Activated CD4-positive, alpha-beta T cell treated with anti-CD3 and anti-CD28 coated beads, Interleukin-10, Interleukin-2, amounts not matched to agents 100 ng/mL and 50 ng/mL, durations not matched to agents 16 hours and 8 hours (primary cell): ENCODE measurements around the gene PAPPA2.
A peak's percentile ranks its signal among the peaks of the same experiment; 100 is the strongest.
"Not testable (repeated sequence)": the region's sequence is repeated elsewhere in the genome, so short reads cannot be mapped to it uniquely, and the experiment has no call there.

ENCODE experiments used
- DNase-seq: peaks from one replicate; pipeline ENCODE4 v3.0.0-alpha.2; 2020

PAPPA2 gene

DNA sequence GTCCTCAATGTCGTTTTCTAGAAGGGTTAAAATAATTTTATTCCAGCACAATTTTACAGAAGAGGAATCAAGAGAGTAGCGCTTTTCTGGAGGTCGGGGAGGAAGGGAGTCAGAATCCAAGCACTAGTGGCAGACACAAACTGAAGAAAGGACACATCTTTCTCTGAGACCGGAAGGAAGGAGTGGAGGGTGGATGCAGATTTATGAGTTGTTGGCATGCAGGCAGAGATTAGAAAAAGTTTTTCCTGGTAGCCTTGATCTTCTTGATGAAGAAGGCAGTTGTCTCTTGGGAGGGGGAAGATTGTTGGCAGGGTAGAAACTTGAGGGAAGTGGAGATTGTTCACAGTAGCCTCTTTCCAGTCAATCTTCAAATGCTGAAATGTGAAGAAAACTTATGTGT is 149.8 kb downstream of the PAPPA2 start:
- DNase-seq = no peak

DNA sequence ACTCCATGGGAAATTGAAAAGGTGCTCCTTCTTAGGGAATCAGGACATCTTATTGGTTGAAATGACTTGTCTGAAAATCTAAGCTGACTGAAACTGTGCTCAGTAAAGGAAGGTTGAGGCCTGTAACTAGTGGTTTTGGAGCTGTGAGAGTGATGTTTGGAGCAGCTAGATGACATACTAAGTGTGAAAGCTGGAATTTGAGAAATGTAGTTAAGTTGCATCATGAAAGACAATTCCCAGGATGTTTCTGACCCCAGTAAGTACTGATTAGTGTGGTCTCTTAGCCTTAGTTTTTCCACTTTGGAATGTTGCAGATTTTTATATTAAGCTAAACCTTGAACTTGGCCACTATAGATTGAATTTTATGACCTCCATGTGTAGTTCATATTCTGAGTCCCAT is 154.9 kb downstream of the PAPPA2 start:
- DNase-seq = no peak

DNA sequence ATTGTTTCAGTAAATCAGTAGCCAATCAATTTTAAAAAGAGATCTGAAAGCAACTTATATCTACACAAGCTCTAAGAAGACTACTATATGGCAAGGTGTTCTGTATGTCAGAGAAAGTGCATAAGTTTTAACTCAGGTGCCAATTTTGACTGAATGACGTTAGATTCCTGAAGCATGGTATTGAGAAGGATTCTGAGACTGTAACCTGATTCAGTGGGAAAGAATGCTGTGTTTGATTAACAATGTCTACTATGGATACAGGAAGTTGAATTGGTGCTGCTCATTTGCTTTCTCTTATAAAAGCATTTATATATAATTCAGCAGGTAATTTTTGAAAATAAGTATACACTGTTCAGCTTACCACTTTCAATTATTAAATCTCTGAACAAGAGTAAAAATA is 156.3 kb downstream of the PAPPA2 start:
- no peak for DNase-seq

DNA sequence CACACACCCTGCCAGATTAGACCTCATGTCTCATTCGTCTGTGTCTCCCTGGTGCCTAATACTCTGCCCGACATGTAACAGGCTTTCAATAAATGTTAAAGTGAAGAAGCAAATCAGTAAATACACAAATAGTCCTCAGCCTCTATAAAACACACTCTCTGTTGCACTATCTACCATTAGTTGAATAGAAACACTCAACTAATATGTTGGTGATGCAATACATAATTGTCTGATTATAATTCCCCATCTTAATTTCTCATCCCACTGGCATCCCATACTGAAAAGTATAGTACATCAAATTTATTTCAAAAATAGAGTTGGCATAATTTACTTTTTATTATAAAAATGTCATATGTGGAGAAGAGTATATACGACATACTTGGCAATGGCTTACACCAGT is 162.4 kb downstream of the PAPPA2 start:
- DNase-seq = no peak

DNA sequence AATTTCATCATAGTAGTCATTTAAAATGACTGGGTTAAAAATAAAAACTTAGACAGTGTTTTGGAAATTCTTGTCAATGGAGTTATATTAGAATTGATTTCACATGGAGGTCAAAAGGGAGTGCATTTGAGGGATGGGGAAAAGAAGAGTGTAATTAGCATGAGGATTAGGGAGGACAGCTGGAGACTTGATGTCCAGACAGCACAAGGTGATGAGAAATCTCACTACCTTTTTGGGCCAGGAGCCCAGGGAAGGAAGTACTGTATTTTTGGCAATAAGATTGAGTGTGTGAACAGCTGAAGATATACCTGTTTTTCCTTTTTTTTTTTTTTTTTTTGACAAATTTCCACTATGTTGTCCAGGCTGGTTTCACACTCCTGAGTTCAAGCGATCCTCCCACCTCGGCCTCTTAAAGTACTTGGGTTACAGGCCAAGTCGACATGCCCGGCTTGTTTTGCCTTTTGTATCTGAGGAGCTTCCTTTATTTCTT is 163.6 kb downstream of the PAPPA2 start:
- DNase-seq = no peak

DNA sequence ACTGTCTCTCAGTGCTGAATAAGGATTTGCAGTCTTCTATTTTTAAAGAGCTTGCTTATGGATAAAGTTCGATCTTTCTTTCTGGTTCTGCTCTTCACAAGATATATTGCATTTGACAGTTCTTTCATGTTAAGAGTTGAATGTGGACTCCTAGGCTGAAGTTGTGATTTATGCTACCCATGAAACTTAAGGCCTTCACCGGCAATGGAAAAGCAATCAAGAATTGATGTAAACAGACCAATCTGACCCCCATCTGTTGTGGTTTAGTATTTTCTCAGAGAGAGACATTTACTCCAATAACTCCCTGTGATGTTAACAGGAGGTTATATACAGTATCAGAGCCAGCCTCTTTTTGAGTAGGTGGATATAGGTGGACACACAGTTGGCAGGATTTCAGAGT is 165.8 kb downstream of the PAPPA2 start:
- DNase-seq = no peak

DNA sequence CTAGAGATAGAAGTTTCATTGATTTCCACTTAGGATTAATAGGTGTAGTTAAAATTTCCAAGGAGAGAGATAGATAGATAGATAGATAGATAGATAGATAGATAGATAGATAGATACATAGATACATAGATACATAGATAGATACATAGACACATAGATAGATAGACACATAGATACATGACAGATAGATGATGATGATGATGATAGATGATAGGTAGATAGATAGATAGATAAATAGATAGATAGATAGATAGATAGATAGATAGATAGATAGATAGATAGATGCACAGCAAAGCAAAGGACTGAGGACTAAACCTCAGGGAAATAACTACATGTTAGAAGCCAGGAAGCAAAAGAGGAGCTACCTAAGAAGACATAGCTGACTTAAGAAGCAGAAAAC is 171.8 kb downstream of the PAPPA2 start:
- not testable (repeated sequence) for DNase-seq

DNA sequence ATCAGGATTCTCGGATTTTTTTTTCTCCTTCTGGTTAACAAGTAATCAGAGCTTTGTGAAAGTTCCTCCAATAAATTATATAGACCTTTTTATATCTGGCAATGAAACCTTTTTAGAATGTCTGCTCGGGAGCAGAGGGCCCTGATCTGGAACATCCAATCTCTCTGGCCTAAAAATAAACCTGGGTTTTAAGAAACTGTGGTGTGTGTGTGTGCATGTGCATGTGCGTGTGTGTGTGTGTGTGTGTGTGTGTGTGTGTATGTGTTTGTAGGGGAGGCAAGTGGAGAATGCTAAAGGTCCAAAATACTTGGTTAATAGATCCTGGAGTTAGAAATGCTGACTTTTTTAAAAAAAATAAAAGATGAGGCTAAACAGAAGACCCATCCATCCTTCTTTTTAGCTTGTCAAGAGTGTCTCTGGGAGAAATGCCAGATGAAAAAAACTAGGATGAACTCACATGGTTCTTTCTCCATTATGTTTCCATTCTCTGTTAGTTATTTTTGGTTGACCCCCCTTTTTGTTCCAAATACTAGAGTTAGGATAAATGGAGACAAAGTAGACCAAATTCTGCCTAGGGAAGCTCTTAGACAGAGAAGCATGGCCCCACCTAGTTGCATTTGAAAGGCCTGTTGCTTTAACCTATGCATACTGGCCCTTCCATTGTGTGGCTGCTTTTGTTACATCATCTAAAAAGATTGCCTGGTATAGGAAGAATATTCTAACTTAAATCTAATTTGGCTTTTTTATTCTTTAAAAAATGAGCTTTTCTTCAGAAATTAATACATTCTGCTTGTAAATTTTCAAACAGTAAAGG is 175.9 kb downstream of the PAPPA2 start:
- DNase-seq = no peak

DNA sequence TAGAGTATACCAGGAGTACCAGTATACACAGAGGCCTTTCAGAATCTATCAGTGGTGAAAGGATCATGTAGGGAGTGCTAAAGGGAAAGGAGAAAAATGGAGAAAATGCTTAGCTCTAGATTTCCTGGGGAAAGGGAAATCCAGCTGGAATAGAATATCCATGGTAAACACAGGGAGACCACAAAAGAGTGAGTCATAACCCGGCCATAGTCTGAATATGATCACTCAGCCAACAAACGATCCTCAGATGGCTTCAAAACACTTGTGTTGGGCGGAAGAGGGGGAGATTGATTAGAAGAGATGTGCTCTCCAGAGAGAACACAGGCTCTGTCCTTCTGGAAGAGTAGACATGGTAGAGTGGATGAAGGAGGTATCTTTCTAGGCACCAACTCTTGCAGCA is 180.6 kb downstream of the PAPPA2 start:
- DNase-seq = no peak

DNA sequence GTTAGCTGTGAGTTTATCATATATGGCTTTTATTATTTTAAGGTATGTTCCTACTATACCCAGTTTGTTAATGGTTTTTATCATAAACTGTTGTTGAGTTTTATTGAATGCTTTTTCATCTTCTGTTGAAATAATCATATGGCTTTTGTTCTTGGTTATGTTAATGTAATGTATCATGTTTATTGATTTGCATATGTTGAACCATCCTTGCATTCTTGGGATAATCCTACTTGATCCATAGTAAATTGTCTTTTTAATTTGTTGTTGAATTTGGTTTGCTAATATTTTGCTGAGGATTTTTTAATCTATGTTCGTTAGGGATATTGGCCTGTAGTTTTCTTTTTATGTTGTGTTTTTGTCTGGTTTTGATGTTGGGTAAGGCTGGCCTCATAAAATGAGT is 185.6 kb downstream of the PAPPA2 start:
- DNase-seq = no peak

DNA sequence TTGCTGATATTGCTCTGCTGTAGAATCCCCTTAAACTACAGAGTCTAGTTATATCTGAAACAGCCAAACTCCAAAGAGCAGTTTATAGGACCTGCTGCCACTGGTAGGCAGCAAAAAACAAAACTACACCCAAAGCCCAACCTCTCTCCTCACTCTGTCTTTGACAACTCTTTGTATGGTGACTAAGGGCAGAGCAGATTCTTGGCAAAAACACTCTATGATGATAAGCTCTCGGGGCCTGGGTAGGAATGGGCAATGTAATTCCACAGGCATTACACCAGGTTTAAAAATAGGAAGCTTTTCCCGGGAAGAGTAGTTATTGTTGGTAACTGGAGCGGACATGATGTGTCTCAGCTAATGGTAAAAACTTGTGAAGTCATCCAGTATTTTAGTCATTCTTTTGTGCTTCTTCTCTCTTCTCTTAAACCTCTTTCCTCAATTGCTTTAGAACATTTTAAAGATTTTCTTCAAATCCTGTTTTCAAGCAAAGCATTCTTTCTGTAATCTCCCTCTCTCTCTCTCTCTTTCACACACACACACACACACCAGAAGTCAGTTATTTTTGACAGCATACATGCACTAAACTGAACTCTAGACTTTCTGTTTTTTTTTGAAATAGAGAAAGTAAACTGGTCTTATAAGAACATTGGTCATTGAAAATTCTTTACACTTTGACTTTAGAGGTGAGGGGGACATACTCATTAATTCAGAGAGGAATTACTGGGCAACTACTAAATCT is 193.5 kb downstream of the PAPPA2 start:
- DNase-seq = no peak

DNA sequence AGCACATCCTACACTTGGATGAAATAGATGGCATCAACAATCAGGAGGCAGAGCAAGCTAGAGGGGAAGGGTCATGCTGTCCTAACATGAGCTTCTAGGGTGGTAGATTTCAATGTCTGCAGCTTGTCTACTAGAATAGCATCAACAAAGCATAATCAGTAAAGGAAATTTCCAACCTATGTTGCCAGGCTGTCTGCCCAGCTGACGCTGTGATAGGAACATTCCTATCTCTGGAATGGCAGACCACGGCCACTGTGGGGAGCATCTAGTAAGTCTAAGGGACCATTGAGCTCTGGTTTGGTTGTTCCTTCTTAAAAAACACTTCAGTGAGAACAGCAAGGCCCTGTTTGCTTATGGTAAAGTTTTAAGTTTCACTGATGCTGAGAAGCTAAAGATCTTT is 206.8 kb downstream of the PAPPA2 start:
- no peak for DNase-seq

DNA sequence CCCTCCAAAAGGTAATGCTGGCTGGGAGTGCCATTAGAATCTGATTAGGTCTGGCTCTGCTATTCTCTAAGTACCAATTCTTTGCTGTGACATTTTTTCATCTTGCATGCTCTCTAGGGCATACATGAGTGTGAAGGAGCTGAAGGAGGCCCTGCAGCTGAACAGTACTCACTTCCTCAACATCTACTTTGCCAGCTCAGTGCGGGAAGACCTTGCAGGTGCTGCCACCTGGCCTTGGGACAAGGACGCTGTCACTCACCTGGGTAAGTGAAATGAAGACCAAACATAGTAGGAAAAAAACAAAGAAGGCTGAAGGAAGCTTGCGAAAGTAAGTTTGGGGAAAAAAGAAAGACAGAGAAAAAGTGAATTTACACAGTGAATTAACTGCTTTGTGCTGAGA is 207.9 kb downstream of the PAPPA2 start:
- DNase-seq = no peak

DNA sequence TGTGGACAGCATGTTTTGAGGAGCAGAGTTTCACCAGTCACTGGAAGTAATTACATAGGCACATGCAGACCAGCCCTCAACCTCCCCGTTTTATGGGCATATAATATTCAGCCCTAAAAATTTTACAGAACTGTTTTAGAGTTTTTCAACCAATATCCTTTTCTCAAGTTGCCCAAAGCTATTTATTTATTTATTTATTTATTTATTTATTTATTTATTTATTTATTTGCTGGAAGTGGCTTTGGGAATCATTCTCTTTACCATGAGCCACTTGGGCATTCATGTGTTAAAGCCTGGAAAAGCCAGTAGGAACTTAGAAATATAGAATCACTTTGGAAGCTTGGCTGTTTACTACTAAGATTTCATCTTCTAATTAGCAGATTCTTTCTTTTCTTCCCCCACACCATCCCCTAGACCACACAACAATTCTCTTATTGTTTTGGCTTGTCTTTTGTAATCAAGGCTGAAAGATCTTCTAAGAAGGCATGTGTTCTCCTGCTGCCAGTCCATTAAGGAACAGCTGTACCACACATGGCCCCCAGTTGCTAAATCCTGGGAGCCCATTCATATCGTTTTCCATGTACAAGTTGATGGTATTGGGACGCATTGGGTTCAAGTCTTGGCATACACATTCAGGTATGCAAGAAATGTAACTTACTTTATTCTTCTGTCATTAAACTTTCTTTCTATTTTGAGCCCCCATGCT is 220.0 kb downstream of the PAPPA2 start:
- DNase-seq = no peak

DNA sequence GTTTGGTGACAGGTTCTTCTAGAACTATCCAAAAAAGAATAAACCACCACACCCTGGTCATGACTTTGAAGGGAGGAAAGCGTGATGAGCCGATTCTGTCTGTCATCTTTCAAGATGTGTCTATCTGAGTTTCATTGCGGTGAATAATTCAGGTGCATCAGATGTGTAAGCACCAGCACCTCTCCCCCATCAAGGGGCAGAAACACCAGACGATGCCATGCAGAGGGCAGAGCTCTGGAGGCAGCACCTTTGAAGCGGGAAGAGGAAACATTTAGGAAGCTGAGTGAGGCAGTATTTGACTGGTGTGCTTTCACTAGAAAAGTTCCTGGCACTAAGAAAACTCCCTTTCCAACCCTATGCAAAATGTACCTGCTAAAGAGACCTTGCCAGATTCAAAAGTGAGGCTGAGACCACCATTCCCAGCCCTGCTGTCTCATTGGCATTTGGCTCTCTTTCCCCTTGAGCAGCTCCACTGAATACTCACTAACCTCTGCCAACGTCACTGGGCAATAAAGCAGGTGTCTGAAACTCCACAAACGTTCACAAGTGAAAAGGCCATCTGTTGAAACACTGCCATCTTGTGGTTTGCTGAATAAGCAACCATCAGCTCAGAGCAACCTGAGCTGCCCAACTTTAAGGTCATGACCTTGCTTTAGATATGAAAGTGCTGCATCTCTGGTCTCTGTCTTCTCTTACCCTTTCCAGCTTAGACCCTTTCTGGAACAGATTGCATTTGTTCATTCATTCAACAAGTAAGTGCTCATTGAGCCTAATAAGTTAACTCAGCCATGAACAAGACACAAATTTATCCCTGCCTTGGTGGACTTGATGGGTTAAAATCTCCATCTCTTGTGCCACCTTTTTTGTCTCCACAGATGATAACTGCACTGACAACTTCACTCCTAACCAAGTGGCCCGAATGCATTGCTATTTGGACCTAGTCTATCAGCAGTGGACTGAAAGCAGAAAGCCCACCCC is 228.6 kb downstream of the PAPPA2 start:
- DNase-seq = peak; percentile 47

DNA sequence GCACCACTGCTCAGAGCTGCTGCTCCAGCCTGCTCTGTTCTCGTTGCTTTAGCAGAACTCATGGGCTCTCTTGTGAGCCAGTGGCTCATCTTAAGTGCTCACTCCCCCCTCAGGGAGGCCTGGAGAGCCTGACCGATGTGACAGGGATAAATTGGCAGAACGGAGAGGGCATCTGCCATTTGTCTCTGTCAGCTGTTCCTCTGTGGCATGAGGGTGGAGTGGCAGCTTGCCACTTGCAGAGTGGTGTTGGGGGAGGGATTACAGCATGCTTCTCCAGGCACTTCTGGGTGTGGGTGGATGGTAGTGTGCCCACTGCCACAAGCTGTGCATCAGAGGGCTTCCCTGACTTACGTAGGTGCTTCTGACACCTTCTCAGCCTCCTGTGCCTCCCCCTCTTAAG is 229.5 kb downstream of the PAPPA2 start:
- DNase-seq = no peak

DNA sequence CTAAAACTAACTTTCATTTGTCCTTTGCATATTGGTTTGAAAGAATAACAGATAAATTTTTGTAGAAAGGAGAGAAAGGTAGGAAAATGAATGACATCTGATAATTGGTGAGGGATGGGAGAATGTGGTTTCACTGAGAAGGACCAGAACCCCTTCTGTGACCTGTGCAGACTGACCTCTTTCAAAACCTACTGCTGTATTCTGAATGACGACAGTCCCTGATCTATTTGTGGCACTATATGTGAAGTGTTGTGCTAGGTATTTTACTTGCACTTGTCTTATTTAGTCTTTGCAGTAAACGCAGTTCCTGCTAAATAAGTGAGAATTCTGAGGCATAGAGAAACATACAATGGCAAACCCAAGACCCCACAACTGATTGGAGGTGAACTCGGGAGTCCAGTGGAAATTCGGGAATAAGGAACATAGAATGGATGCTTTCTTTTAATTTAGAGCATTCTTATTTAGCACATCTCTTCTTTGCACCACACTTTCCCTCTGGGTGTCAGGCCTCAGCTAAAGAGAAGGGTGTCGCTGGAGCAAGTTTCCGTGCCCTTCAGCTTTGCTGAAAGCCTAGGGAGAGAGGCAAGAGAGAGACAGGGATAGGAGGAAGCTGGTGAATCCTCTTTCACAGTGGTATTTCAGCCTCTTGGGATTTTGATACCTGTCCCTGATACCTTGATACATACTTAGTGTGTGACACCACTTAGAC is 230.2 kb downstream of the PAPPA2 start:
- DNase-seq = no peak

DNA sequence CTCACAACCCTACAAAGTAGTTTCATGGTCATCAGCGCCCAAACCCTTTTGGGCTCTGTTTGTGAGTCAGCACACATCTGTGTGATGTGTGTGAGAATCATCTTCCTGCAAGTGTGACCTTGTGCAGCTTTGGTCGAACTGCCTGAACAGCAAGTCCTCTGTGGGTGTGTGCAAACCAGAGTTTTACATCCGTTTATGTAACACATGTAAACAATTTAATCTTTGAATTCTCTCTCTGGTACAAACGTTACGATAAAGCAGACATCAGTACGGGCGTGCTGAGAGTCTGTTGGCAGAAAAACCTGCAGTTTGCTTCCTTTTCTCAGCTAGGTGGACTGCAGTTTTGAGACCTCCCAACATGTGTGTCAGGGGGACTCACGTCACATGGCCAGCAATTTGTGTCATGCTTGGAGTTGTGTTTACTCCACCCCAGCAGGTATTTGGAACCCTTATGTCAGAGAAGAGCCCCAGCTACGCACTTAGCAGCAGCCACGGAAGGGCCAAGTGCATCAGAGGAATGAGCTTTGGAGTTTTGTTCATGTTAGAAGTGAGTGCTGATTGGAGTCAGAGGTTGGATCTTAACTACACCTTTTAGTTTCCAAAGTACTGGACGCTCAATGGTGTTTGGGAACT is 230.8 kb downstream of the PAPPA2 start:
- DNase-seq = no peak

DNA sequence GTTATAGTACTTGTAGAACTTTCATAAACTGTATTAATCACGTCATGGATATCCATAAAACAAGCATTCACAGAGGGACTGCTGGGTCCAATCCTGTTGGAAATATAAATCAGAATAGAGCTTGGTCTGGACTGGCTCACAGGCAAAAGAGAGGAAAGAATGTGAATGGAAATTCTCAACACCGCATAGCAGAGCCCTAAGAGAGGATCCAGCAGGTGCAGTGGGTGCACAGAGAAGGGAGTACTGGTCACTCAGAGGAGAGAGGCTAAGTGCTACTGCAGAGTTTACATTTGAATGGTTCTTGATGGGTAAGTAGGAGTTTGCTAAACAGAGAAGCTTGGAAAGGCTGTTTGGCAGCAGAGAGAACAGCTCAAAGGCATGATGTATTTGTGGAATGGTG is 231.7 kb downstream of the PAPPA2 start:
- DNase-seq = no peak

DNA sequence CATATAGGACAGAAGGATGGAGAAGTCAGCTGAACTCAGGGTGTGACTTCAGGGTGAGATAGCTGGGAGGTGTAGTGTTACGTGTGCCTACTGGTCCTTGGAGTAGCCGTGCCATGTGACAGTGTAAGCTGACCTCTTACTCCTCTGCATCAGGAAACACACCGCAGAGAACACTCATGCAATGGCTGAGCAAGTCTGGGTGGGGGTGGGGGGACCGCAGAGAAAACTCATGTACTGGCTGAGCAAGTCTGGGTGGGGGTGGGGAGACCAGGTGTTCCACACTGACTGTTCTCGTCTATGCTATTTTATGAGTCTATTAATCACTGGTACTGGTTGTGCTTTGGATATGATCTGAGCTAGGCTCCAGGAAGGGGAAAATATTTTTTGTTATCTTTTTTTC is 233.1 kb downstream of the PAPPA2 start:
- no peak for DNase-seq

DNA sequence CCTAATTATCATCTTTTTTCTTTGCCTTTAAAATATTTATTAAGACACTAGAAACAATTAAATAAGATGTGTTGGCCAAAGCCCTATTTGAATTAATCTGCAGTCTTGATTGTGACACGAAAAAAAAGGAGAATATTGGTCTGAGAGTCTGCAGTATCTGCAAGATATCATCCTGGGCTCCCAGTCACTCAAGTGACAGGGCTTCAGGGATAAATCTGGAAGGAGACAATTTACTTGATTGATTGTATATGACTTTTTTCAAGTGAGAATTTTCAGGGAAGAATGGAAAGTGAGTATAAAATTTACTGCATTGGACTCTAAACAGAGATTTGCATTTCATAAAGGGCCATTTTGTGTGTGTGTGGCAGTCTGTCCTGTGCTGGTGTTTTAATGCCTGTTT is 233.7 kb downstream of the PAPPA2 start:
- DNase-seq = no peak
